ENCODE data around the gene RBM28.
A peak's percentile ranks its signal among the peaks of the same experiment; 100 is the strongest.
"Not testable (repeated sequence)": the region's sequence is repeated elsewhere in the genome, so short reads cannot be mapped to it uniquely, and the experiment has no call there.

RBM28 gene

GRCh38 chr7:128347647-128348097 is 4.0 kb upstream of the RBM28 start:
- DNase-seq, result peak; percentile 46 to 48

- DNase-seq, result no peak
These were observed 695 bp upstream of the RBM28 start for GRCh38 chr7:128344431-128344774.

- DNase-seq, result no peak
These were observed 2.0 kb downstream of the RBM28 start for GRCh38 chr7:128341733-128342132.

GRCh38 chr7:128335730-128336129 is 8.0 kb downstream of the RBM28 start:
- DNase-seq, result no peak

GRCh38 chr7:128324368-128324680 is 19.4 kb downstream of the RBM28 start:
- no peak for DNase-seq

GRCh38 chr7:128323459-128324367 is 20.0 kb downstream of the RBM28 start:
- DNase-seq, result no peak

- no peak for DNase-seq
These were observed 20.7 kb downstream of the RBM28 start for GRCh38 chr7:128323040-128323439.

- DNase-seq, result peak in 1 of 2 donors; percentile 32
These were observed 21.6 kb downstream of the RBM28 start for GRCh38 chr7:128322040-128322643.

GRCh38 chr7:128321044-128321422 is 22.7 kb downstream of the RBM28 start:
- DNase-seq, result no peak

GRCh38 chr7:128318691-128319090 is 25.0 kb downstream of the RBM28 start:
- DNase-seq, result no peak

GRCh38 chr7:128311013-128311412 is 32.7 kb downstream of the RBM28 start:
- no peak for DNase-seq

- no peak for DNase-seq
These were observed 33.2 kb downstream of the RBM28 start for GRCh38 chr7:128310499-128310898.

- no peak for DNase-seq
These were observed 33.7 kb downstream of the RBM28 start for GRCh38 chr7:128309976-128310375.

- no peak for DNase-seq
These were observed 34.6 kb downstream of the RBM28 start for GRCh38 chr7:128309124-128309523.

- DNase-seq, result no peak
These were observed 36.6 kb downstream of the RBM28 start for GRCh38 chr7:128307061-128307460.

- no peak for DNase-seq
These were observed 39.5 kb downstream of the RBM28 start for GRCh38 chr7:128304212-128304611.

GRCh38 chr7:128303643-128304042 is 40.1 kb downstream of the RBM28 start:
- no peak for DNase-seq

- DNase-seq, result no peak
These were observed 40.6 kb downstream of the RBM28 start for GRCh38 chr7:128303133-128303532.

GRCh38 chr7:128302139-128302538 is 41.6 kb downstream of the RBM28 start:
- no peak for DNase-seq

- no peak for DNase-seq
These were observed 44.5 kb downstream of the RBM28 start for GRCh38 chr7:128299109-128299607.

- not testable (repeated sequence) for DNase-seq
These were observed 45.7 kb downstream of the RBM28 start for GRCh38 chr7:128298004-128298403.

GRCh38 chr7:128287556-128287955 is 56.2 kb downstream of the RBM28 start:
- no peak for DNase-seq

- DNase-seq, result no peak
These were observed 59.6 kb downstream of the RBM28 start for GRCh38 chr7:128284102-128284501.
